ENCODE data around the gene ARHGEF26.

- TF ChIP-seq MAX (IDR thresholded peaks at IDR 0.05) (no peak), CTCF (IDR thresholded peaks at IDR 0.05 in 2 of 3, conservative IDR thresholded peaks at IDR 0.05 in 1 of 3; ENCODE audit: borderline replicate concordance in 1 of 3, insufficient read depth in 1 of 3, low read depth in 2 of 3, low read length in 2 of 3) (no peak), EZH2phosphoT487 (IDR thresholded peaks at IDR 0.05; ENCODE audit: borderline replicate concordance) (no peak), EZH2 (IDR thresholded peaks at IDR 0.05) (no peak), POLR2A (IDR thresholded peaks at IDR 0.05; ENCODE audit: borderline replicate concordance, extremely low read depth, insufficient read depth, insufficient read length) (no peak), RAD21 (IDR thresholded peaks at IDR 0.05; ENCODE audit: low read depth) (no peak), JUND (IDR thresholded peaks at IDR 0.05) (no peak), YY1 (IDR thresholded peaks at IDR 0.05; ENCODE audit: extremely low read depth, insufficient replicate concordance, low read depth, low read length) (no peak), ELF1 (IDR thresholded peaks at IDR 0.05; ENCODE audit: borderline replicate concordance, low read depth) (no peak), FOSL1 (IDR thresholded peaks at IDR 0.05; ENCODE audit: low read depth) (no peak), CEBPB (IDR thresholded peaks at IDR 0.05; ENCODE audit: low read depth) (no peak)
Observed at GRCh38 chr3:154285221-154285620, 164.0 kb downstream of the ARHGEF26 start.

Data from HCT116 (cell line).